Brain pericyte (primary cell): ENCODE results near the gene NUDT17.

ENCODE experiments used
- DNase-seq: peaks from one replicate; pipeline ENCODE4 v3.0.0-alpha.2; 2012; ENCODE audit warnings: low read depth, low spot score

NUDT17 gene

DNA sequence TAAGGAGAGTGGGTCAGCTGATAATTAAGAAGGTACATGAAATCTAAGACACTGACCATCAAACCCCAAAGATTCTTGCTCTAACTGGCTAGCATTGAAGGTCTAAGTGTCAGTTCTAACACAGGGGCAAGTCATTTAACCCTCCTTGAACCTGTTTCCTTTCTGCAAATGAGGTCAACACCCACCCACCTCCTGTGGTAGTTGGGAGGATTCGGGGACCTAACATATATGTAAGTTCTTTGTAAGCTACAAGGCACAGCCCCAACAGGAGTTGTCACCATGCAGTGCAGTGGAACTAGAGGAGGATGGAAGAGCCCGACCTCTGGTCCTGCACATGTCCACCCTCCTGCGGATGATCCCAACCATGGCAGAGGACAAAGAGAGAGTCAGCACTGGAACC lies 2.4 kb downstream of the NUDT17 start:
- DNase-seq = no peak

DNA sequence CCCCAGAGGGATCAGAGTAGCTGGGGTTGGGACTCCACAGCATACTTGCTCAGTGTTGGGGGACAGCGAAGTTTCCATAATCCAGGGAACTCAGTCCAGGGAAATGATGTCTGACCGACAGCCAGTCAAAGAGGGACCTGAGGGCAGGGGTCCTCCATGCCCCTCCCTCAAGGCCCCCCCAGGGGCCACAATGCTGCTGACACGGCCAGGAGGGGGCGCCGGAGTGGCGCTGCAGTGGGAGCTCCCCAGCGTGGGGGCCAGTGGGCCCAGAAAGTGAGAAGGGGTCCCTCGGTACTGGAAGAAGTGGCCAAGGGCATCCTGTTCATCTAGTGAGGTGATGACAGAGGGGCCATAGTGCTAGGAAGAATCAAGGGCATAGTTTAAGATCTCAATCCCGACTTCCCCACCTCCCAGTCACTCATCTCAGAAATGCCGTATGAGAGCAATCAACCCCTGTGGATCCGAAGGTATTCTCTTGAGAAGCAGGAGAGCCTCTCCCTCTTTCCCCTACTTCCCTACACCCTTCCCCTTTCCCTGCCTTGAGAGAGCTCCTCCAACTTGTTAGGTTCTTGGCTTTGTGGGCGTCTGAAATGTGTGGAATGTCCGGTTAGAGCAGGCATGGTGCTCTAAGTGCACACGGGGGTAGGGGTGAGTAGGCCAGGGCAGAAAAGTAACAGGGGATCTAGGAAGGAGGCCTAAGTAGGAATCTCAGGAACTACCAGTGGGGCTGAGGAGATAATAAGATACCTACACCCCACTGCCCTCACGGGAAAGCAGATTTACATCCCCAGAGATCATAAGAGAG lies 4.1 kb downstream of the NUDT17 start:
- DNase-seq = no peak

- no peak for DNase-seq
Observed at GRCh38 chr1:145855426-145855948, 10.1 kb downstream of the NUDT17 start.

DNA sequence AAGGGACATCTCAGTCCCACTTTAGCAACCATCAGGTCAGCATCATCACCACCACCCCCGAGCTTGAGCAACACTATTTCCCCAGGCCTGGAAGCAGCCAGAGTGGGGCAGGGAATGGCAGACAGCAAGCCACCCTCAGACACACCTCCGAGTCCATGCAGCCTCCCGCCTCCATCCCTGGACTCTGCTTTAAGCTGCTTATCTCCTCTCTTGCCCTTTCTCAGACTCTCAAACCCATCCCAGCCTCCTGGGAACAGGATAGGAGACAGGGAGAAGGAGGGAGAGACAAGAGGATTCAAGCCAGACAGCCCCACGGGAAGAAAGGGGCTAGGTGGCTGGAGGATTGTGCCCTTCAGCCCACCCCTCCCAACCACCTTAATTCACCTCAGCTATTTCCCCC lies 11.7 kb downstream of the NUDT17 start:
- no peak for DNase-seq

- no peak for DNase-seq
Observed at GRCh38 chr1:145858238-145858900, 12.9 kb downstream of the NUDT17 start.

DNA sequence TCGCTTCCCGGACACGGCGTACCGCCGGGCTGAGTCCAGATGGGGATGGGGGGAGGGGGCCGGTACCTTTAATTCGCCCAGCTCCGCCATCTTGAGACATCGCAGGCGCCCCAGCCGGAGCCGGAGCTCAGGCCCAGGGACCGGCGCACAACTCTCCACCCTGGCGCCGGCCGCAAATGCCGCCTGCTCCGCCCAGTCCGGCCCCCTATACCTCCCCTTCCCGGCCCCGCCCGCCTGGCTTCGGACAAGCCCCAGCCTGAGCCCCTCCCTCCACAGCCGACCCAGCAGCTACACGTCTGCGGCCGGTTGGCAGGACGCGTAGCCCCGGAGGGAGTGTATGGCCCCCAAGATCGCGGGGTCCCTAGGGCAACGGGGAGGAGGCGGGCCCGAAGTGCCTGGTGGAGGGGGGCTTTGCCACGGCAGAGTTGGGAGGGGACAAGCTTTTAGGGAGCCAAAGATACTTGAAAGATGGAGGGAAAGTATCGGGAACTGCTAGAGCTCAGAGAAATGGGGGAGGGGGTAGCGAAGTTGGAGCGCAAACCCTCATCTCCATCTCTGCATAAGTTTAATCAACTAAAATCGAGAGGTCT lies 13.6 kb downstream of the NUDT17 start, which contains the start of gene PIAS3:
TSS of gene PIAS3 (minus strand) at position 181 of the 590 bp plus-strand sequence. CDS start at position 90, 91 bp downstream.
- peak; percentile 79 for DNase-seq

DNA sequence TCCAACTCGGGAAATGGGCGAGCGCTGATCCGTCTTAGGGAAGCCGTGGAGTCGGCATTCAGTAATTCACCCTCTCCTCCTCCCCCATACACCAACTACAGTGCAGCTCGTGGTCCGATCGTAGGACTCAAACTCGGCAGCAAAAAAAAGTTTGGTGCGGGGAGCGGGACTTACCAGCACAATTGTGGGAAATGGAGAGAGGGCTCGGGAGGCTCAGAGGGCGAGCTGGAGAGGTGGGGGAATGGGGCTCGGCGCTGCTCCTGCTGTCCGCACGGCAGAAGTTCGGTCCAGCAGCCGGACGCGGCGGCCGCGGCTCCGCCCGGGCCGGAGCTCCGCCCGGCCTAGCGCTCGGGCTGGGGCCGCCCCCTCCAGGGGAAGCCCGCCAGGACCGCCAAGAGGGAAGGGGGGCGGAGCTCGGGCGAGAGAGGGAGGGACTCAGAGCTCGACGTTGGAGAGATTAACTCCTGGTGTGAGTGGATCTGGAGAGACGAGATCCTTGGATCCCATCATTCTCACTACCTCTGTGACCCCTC lies 14.1 kb downstream of the NUDT17 start:
- peak; percentile 52 for DNase-seq

- no peak for DNase-seq
Observed at GRCh38 chr1:145863282-145864018, 18.0 kb downstream of the NUDT17 start.

DNA sequence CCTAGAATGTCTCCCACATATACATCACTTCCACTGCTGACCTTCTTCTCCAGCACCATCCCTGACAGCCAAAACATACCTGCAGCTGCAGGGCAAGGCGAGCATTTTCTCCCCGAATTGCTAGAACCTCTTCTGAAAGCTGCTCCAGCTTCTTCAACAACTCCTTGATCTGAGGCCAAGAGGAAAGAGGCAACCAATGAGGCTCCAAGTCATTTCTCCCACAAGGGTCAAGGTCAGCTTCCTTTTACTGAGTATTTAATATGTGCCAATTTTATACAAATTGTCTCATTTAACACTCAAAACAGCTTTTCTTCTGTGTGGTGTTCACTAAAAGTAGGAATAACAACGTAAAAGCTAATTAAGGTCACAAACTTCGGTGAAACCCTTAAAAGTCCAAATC lies 22.8 kb downstream of the NUDT17 start:
- DNase-seq = no peak

GRCh38 chr1:145871994-145872924 lies 26.8 kb downstream of the NUDT17 start:
- DNase-seq = no peak

GRCh38 chr1:145874646-145875045 lies 29.2 kb downstream of the NUDT17 start:
- DNase-seq = no peak

- DNase-seq = no peak
Observed at GRCh38 chr1:145877923-145878486, 32.6 kb downstream of the NUDT17 start.

- no peak for DNase-seq
Observed at GRCh38 chr1:145878724-145879123, 33.3 kb downstream of the NUDT17 start.

GRCh38 chr1:145879775-145880174 lies 34.3 kb downstream of the NUDT17 start:
- DNase-seq = no peak

GRCh38 chr1:145884675-145885074 lies 39.2 kb downstream of the NUDT17 start:
- DNase-seq = no peak

DNA sequence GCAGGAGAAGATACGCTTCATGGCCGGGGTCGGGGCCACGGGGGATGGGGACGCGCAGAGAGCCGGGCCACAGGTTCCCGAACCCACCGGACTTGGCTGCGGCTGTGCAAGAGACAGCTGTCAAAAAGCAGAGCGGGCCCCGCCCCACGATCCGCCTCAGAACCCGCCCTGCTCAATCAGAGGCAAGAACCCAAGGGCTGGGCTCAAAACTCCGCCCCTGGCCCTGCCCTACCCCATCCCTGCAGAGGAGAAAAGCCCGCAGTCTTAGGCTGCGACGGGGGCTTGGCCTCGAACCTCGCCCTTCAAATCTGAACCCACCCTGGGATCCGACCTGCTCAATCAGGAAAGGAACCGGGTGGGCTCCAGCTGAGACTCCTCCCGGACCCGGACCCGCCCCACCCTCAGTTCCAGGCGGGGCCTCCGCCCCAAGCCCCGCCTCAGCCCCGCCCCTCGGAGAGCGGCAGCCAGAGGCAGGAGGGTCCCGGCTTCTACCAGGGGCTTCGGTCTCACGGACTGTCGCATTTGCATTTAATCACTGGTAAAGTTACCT lies 40.4 kb downstream of the NUDT17 start, which contains the start of gene ANKRD35:
TSS of gene ANKRD35 (minus strand) at position 129 of the 550 bp plus-strand sequence. CDS start at position 21, 108 bp downstream.
- DNase-seq = peak; percentile 54

GRCh38 chr1:145886390-145886789 lies 41.0 kb downstream of the NUDT17 start:
- DNase-seq = no peak

- no peak for DNase-seq
Observed at GRCh38 chr1:145886816-145887215, 41.4 kb downstream of the NUDT17 start.

- no peak for DNase-seq
Observed at GRCh38 chr1:145887631-145888030, 42.2 kb downstream of the NUDT17 start.

GRCh38 chr1:145889722-145890121 lies 44.3 kb downstream of the NUDT17 start:
- no peak for DNase-seq
